GM19025 (cell line): ENCODE measurements around the gene GALP.
"Not testable (repeated sequence)": the region's sequence is repeated elsewhere in the genome, so short reads cannot be mapped to it uniquely, and the experiment has no call there.

Experiments
- ATAC-seq: cut with Tn5 transposase; IDR thresholded peaks from one replicate; pipeline ENCODE4 v1.9.1; 2021; ENCODE audit warnings: mild to moderate bottlenecking, low read depth, moderate library complexity; ENCODE audit not compliant: unreplicated experiment

Gene GALP

GRCh38 chr19:56175861-56176307 is at the start of gene GALP:
GALP (plus strand) TSS chr19:56176008; CDS start chr19:56177109, 1,101 bp downstream.
- ATAC-seq = not testable (repeated sequence)

DNA sequence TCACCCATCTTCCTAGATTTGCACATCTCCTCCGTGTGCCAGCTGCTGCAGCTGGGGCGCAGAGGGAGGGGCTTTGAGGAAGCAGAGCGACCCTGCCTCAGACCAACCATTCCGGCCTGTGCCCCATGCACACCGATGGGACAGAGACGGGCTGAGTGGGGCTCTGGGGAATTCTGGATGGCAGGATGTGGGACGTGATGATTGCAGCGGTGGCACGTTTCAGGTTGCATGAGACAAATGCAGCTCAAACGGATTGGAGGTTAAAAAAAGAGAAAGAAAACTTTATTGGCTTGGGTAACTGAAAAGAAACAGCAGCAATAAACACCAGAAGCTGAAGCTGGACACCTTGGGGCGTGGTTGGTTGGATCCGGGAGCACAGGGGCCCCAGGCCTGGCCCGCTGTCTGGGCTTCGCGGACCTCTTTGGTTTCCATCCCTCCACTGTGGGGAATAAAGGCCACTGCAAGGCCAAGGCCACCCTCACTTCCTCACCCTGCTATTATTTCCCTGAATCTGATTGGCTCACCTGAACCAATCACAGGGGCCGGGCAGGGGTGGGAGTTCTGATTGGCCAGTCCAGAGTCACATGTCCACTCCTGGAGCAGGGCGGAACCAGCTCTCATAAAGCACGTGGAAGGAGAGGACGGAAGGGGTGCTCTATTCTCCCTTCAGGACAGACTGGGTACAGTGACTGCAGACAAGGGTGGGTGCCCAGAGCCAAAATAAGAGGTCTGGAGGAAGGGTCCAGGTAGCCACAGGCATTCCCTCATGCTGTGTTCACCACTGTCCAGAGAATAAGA is 48.6 kb upstream of the GALP start:
- no peak for ATAC-seq

DNA sequence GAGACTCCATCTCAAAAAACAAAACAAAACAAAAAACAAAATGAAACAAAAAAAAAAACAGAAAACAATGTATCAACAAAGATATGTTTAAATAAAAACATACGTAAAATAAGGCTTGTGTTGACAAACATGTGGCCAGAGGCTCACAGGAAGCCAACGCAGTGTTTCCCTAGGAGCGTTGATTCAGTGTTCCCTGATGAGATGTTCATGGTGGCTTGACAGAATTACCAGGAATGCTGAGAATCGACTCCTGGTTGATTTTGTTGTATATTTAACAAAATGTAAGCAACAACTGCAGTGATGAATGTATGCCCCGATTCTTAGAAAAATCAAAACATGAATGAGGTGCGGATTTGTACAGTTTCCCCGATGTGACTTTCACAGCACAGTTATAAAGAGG is 45.8 kb upstream of the GALP start:
- no peak for ATAC-seq

GRCh38 chr19:56131651-56132050 is 44.2 kb upstream of the GALP start:
- ATAC-seq = no peak

GRCh38 chr19:56132316-56132822 is 43.4 kb upstream of the GALP start:
- ATAC-seq = no peak

DNA sequence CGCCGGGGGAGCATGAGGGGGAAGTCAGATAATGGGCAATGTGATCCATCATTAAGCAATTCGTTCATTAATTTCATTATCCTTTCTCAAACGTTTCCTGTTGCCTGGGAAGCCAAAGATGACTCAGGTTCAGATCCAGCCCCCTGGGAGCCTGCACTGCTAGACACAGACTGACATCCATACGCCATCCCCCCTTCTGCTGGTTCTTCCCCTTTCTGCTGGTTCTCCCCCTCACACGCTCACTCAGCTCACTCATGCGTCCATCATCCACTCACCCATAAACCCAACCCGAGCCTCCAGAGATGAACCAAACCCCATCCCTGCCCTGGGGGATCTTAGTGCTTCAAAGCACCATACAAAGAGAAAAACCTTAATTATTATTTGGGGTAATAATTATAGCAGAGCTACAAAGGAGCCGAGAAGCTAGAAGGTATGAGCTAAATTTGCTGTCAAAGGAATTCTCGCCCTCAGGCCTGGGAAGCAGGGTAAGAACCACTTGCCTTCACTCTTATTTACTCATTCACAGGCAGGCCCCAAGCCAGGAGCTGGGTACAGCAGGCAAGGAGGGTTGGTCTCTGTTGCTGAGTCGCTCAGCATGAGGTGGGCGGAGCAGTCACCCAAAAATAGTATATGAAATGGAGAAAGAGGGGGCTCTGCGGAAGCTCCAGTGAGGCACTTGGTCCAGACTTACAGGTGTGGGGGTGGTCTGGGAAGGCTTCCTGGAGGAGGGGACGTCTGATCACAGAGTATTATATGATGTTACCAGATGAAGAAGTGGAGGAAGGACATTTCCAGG is 41.8 kb upstream of the GALP start:
- ATAC-seq = no peak

GRCh38 chr19:56134654-56134921 is 41.2 kb upstream of the GALP start:
- ATAC-seq = no peak

GRCh38 chr19:56136362-56136761 is 39.4 kb upstream of the GALP start:
- ATAC-seq = no peak

DNA sequence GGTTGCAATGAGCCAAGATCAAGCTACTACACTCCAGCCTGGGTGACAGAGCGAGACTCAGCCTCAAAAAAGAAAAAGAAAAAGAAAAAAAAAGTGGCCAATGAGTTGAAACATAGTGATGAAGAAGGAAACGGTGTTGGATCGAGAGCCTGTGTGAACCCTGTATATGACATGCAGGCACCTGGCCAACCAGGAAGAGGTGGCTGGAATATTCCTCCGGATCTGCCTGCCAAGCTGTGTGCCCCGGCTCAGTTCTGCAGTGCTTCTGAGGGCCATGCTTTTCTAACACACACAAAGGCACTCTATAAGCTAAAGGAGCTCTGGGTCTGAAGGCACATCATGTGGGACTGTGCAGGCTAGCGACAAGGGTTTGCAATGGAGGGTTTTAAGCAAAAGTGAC is 38.4 kb upstream of the GALP start:
- no peak for ATAC-seq

- ATAC-seq = no peak
These were observed 37.7 kb upstream of the GALP start for GRCh38 chr19:56138069-56138468.

GRCh38 chr19:56139847-56140582 is 35.8 kb upstream of the GALP start:
- ATAC-seq = no peak

GRCh38 chr19:56140583-56141416 is 35.0 kb upstream of the GALP start, which contains the start of gene ZNF444:
ZNF444 (plus strand) TSS chr19:56141287; CDS start chr19:56146912, 5,625 bp downstream.
- ATAC-seq = peak; percentile 89

- no peak for ATAC-seq
These were observed 34.3 kb upstream of the GALP start for GRCh38 chr19:56141417-56141993.

GRCh38 chr19:56142087-56142787 is 33.6 kb upstream of the GALP start:
- no peak for ATAC-seq

- no peak for ATAC-seq
These were observed 32.8 kb upstream of the GALP start for GRCh38 chr19:56142897-56143434.

DNA sequence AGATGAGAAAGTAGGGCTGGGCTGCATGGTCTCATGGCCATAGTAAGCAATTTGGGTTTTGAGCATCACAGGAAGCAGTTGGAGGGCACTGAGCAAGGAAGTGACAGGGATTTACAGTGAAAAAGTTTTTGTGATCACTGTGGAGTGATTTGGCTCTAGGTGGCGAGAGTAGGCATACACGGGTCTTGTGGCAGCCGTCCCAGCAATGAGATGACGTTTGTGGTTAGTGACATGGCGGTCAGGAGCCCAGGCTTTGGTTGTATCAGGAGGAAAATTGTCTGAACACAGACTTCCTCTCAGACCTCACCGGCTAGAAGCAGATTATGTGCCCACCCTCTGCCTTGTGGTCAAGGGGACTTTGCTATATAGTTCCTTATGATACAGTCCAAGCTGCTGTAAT is 31.4 kb upstream of the GALP start:
- ATAC-seq = no peak

DNA sequence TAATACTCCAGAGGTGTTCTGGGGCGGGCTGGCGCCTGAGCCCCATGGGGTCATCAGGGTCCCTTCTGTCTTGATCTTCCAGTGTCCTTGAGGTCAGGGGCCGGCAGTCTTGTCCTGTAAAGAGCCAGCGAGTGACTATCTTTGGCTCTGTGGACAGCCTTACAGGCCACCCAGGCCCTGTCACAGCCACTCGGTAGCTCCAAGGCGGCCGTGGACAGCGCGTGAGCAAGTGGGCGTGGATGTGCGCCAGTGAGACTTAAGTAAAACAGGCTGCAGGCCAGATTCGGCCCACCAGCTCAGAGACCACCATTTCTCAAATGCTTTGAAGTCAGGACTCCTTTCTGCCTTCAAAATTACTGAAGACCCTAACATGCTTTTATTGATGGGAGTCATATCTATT is 31.0 kb upstream of the GALP start:
- no peak for ATAC-seq

DNA sequence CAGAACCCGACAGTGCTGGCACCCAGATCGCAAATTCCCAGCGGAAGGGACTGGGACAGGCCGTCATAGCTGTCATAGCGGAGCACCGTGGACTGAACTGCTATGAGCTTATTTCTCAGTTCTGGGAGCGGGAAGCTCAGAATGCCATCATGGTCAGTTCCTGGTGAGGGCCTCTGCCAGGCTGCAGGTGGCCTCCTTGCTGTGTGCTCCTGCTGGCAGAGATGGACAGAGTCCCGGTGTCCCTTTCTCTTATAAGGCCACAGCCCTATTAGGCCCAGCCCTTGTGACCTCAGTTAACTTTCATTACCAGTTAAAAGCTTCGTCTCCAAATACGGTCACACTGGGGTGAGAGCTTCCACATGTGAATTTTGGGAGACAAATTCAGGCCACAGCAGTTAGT is 30.1 kb upstream of the GALP start:
- no peak for ATAC-seq

GRCh38 chr19:56146904-56147303 is 28.9 kb upstream of the GALP start:
- no peak for ATAC-seq
